HG03354 (cell line): ENCODE measurements around the gene PLCB3.
"Not testable (repeated sequence)": the region's sequence is repeated elsewhere in the genome, so short reads cannot be mapped to it uniquely, and the experiment has no call there.

ENCODE experiments used
- ATAC-seq: cut with Tn5 transposase; IDR thresholded peaks from one replicate; pipeline ENCODE4 v1.9.1; 2021; ENCODE audit warnings: mild to moderate bottlenecking; ENCODE audit not compliant: unreplicated experiment, poor library complexity, severe bottlenecking

Gene PLCB3

GRCh38 chr11:64314146-64314804, 62.9 kb downstream of the PLCB3 start:
- no peak for ATAC-seq

DNA sequence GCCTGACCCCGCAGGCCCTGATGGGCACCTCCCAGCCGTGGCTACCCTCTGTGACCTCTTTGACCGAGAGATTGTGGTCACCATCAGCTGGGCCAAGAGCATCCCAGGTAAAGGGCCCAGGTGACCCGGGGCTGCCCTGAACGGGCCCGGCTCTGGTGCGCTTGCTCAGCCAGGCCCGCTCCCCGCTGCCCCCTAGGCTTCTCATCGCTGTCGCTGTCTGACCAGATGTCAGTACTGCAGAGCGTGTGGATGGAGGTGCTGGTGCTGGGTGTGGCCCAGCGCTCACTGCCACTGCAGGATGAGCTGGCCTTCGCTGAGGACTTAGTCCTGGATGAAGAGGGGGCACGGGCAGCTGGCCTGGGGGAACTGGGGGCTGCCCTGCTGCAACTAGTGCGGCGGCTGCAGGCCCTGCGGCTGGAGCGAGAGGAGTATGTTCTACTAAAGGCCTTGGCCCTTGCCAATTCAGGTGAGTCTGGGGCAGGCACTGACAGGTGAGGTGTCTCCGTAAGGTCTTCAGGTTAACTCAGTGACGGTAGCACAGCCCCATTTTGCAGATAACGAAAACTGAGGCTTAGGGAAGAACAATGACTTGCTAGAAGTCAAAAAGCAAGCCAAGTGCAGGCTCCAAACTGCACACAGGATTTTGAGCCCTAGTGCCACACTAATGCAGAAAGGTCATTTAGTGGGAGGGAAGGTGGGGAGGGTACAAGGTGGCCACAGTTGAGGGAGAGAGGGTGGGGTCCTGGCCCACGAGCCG, 63.7 kb downstream of the PLCB3 start:
- ATAC-seq = no peak

GRCh38 chr11:64315667-64316526, 64.6 kb downstream of the PLCB3 start:
- not testable (repeated sequence) for ATAC-seq

- peak; percentile 11 for ATAC-seq
Measured at GRCh38 chr11:64316672-64317324, 65.5 kb downstream of the PLCB3 start.

- ATAC-seq = peak; percentile 70
Measured at GRCh38 chr11:64317325-64317960, 66.1 kb downstream of the PLCB3 start, which contains the start of gene TRMT112. Gene TRMT112 (minus strand): TSS chr11:64317559. CDS start chr11:64317526, 33 bp downstream.

- ATAC-seq = peak; percentile 76
Measured at GRCh38 chr11:64317961-64318765, 66.8 kb downstream of the PLCB3 start, which contains the start of gene PRDX5. Gene PRDX5 (plus strand): TSS chr11:64318121. CDS start chr11:64318216, 95 bp downstream.
